GM12892 (cell line): Measurements from ENCODE around the gene CCDC34.

Source experiments
- DNase-seq: peaks from one replicate; pipeline ENCODE4 v3.0.0; 2011; ENCODE audit not compliant: insufficient read length
- FAIRE-seq: peaks from 2 replicates; lab custom pipeline; 2011; peaks lifted over from hg19 to GRCh38; lab: Jason Lieb, UNC
- POLR2A ChIP-seq: IDR thresholded peaks from 2 replicates; pipeline ENCODE4 v1.6.1; 2011; ENCODE audit warnings: low read depth, low read length, control low read depth
- POLR2AphosphoS5 ChIP-seq: IDR thresholded peaks from 2 replicates; pipeline ENCODE4 v1.6.1; 2011; ENCODE audit warnings: low read depth, low read length, control low read depth
- TAF1 ChIP-seq: IDR thresholded peaks from 2 replicates; pipeline ENCODE4 v1.6.1; 2011; ENCODE audit warnings: low read depth, mild to moderate bottlenecking, control low read depth, low read length, borderline replicate concordance

The CCDC34 gene

DNA sequence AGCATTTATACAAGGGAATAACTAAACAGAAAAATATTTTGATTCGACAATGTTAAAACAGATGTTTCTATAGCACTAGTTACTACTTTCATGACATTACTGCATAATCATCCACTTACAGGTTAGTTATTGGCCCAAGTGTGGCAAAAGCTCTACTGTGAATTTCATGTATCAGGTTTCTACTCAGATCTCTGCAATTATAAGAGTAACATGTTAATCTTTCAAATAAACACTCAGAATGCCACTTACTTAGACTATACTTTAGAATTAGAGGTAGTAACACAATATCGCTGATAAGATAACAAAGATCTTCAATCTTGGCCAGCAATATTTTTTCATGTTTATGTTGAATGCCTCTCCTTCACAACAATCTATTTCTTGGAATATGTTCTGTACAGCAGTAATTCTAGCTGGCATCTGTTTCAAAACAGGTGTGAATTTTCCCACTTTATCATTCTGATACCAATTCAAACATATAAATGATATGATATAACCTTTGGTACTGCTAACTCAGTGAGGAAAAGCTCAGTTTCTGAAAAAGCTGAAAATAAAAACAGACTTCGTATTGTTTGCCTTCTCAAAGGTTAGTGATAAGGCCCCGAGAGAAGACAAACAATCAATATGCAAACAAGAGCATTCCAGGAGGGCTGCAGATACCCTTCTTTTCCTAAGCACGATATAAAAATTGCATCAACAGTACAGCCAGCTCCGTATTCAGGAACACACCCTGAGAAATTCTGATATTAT lies 11.0 kb upstream of the CCDC34 start:
- peak; percentile 60 for FAIRE-seq

DNA sequence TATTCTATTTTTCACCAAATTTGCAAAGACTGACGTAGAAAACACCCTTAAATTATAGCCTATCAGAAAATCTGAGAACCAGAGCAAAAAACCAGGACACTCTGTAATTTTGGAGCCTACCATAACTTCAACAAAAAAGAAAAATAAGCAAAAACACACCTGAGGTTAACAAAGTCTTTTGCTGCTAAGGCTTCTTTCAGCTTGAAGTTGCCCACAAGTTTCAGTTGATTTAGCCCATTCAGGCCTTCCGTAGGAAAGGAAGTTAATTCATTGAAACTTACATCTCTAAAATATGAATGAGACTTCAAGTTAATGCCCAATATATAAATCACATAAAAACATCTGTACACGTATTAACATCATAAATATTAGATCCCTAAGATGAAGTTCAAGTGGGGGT lies 10.4 kb upstream of the CCDC34 start:
- FAIRE-seq: no peak
- TF ChIP-seq TAF1: no peak
- no peak for TF ChIP-seq POLR2A
- no peak for TF ChIP-seq POLR2AphosphoS5
- no peak for DNase-seq

More for the DNA sequence above, 11.0 kb upstream of the CCDC34 start:
- DNase-seq: no peak
- TF ChIP-seq TAF1 (no peak), POLR2A (no peak), POLR2AphosphoS5 (no peak)

DNA sequence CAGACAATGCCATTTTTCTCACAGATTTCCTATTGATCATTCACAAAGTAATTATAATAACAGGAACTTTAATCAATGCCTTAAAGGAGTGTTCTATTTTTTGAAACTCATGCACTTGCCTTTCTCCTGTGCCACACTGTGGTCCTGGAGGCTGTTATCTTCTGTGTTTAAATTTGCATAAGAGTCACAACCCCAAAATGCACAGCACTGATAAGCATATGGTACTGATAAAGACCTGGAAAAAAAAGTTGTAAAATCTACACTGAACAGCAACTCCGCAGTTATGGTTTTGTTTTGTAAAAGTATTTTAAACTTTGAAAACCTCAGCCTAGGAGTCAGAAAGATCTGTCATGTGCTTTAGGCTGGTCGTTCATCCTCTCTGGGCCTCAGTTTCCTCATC lies 9.1 kb upstream of the CCDC34 start:
- FAIRE-seq (no peak), DNase-seq (no peak)
- TF ChIP-seq TAF1 (no peak), POLR2A (no peak), POLR2AphosphoS5 (no peak)

DNA sequence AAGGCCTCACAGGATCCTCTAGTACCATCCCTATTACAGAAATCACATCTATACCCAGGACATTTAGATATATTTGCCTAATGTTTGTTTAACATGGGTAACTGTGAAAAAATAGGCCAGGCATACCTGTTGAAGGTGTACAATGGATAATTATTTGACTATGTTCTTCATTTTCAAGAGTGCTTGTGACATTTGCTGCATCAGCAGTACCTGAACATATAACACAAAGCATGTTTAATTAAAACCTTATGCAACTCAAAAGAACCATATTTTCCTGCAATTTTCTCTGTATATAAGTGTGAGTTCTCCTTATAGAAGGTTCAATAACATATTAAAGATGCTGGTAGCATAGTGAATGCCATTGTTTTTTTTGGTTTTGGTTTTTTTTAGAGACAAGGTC lies 8.5 kb upstream of the CCDC34 start:
- DNase-seq: no peak
- FAIRE-seq: no peak
- TF ChIP-seq TAF1 (no peak), POLR2AphosphoS5 (no peak)

DNA sequence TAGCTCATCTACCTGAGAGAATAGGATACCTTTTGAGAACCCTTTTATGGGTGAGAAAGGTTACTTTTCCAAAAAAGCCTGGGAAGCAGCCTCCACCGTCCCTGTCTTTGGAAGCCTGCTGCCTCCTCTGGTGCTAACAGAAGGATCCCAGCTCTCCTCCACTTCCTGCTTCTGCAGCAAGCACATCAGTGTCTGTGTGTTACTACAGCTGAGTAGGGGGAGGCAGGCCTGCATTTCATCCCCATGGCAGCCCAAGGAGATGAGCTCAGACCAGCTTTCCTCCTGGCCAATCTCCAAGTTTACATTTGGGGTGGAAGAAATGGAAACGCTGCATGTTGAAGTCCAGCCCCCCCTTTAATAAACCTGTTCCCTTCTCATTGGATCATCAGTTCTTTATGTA lies 7.4 kb upstream of the CCDC34 start:
- TF ChIP-seq POLR2A (no peak), POLR2AphosphoS5 (no peak), TAF1 (no peak)
- FAIRE-seq (no peak), DNase-seq (no peak)

DNA sequence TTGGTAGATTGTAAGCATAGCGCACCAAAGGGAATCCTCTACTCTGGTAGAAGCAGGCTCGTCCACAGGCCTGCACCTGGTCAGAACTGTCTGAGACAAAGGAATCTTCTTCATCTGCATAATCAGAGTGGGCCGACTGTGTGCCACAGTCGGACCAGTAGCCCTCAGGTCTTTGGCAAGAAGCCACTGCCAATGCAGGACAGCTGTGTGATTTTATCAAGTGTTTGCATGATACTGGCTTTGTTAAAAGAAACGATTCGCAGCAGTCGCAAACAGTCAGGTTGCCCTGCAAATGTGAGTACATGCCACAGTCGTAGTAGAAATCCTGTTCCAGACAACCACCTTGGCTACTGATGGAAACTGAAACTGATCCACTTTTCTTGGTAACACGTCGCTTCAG lies 4.9 kb upstream of the CCDC34 start:
- TF ChIP-seq POLR2A (no peak), POLR2AphosphoS5 (no peak), TAF1 (no peak)
- FAIRE-seq: no peak
- DNase-seq: no peak

DNA sequence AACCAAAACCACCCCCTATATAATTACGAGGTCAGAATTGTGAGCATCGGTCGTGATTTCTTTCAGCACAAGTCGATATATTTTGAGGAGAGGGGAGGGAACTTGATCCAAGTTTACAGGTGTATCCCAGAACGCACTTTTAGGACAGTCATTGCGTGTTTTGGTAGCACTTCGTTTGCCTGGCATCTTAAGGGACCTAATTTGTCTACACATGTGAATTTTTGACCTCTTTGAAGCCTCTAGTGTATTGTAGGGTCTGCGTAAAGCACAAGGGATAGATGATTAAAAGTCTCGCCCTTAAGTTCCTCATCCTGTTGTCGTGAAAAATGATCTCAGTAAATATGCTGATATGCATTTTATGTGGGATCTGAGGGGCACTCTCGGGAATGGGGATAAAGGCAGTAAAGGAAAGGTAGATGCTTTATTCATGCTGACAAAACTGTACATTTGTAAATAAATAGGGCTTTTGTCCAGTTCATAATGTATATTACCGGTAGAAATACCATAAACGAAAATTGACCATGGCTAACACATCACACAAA lies 632 bp upstream of the CCDC34 start:
- FAIRE-seq (no peak), DNase-seq (no peak)
- TF ChIP-seq POLR2A: no peak
- no peak for TF ChIP-seq POLR2AphosphoS5
- no peak for TF ChIP-seq TAF1

DNA sequence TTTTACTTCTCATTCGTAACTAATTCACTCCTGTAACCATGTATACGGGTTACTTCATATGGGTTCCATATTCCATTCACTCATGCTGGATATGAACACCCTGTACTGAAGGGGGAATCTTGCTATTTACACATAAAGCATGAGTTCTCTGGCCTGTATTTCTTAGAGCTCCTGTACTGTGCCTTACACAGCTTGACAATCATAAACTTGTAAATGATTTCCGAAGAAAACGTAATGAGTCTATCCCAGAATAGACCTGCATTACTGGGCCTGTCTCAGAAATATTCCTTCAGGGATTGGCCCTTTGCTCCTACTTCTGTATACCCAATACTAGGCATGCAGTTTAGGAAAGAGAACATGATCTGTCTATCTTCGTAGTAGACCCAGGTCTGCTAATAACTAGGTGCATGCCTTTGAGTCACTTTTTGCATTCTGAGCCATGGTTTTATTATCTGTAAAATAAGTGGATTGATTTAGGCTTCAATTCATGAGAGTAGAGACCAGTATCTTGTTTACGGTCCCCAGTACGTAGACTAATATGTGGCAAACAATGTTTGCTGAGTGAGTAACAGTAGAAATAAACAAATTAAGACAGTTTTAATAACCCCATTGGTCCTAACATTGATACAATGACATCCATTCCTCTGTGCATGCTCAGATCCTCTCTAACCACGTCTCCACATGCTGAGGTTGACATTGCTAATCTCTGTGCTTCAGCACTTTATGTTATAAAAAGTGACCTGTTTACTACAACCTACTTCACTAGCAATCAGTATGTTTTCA lies 1.2 kb downstream of the CCDC34 start:
- DNase-seq: no peak
- peak; percentile 90 for FAIRE-seq
- TF ChIP-seq POLR2AphosphoS5 (no peak), POLR2A (no peak), TAF1 (no peak)

DNA sequence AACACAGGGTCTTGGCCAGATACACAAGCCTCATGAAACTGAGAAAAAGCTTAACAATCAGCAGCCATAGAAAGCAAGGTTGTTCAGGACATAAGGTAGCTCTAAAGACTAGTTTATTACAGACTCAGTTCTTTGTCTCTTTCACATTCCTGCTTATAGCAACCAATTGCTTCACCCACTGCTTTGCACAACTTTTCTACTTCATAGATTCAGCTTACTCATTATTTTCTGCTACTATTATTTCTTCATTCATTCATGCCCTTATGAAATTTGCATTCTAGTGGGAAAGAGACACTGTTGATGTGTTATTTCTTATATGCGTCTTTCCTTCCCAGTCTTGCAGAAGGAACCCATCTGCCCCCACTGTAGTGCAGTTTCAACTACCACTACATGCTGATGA lies 4.7 kb downstream of the CCDC34 start:
- FAIRE-seq (no peak), DNase-seq (no peak)
- TF ChIP-seq POLR2A (no peak), POLR2AphosphoS5 (no peak), TAF1 (no peak)

DNA sequence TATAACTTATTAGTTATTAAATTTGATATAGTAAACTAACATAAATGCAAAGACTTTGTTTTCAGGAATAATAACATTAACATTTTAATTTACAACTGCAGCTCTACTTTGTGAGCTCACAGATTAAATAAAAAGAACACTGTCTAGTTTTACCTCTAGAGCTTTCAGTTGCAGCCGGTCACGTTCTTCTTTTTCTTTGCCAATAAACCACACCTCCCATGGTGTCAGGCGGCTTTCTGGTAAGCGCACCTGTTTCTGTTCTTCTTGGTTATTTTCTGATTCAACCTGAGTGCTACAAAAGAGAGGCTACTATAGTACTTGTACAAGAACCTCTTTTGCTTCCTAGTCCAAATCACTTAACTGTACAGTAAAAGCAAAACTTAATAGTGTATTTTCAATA lies 5.8 kb downstream of the CCDC34 start:
- FAIRE-seq: no peak
- DNase-seq: no peak
- TF ChIP-seq TAF1: no peak
- TF ChIP-seq POLR2AphosphoS5: no peak
- no peak for TF ChIP-seq POLR2A

DNA sequence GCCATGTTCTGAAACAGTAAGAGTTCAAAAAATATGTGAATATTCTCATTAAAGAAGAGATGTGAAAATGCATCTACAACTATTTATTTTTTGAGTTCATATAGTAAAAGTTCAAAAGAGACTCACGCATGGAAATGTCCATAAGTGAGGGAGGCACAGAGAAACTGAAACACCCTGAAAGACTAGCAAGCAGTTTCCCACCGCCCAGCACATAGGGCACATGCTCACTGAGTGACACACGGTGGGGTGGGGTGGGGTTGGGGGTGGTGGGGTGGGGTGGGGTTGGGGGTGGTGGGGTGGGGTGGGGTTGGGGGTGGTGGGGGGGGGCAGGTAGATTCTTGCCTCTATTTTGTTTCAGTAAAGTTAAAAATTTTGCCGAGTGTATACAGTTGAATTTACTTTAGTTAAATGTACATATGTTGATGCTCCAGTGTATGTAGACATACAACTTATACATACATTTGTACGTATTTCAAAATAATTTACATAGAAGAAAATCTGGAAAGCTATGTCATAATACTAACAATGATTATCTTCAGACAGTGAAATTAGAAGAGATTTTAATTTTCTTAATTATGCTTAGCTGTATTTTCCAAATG lies 6.3 kb downstream of the CCDC34 start:
- no peak for FAIRE-seq

More for the DNA sequence above, 6.3 kb downstream of the CCDC34 start:
- no peak for DNase-seq
- TF ChIP-seq TAF1 (no peak), POLR2A (no peak), POLR2AphosphoS5 (no peak)
